Coronary artery (tissue), 2 donors: ENCODE measurements around the gene FXYD2.

Source experiments
- DNase-seq: peaks from one replicate; pipeline ENCODE4 v3.0.0-alpha.2; 2017; ENCODE audit warnings: low spot score
- H3K27ac ChIP-seq, 2 donors: fragments of 200-600 bp; sonication (generic); one replicate each; pipeline ENCODE4 v1.5.1; 2016 to 2019
- H3K4me3 ChIP-seq: fragments of 200-600 bp; sonication (generic); 2 replicates; pipeline ENCODE4 v1.5.1; 2016; ENCODE audit warnings: mild to moderate bottlenecking, moderate library complexity
- TF ChIP-seq, protein P1 (sequence below): fragments of 200-600 bp; sonication (generic); IDR thresholded peaks from one replicate; pipeline ENCODE4 v1.5.1; 2019; ENCODE audit warnings: antibody characterized with exemption

Gene FXYD2

DNA sequence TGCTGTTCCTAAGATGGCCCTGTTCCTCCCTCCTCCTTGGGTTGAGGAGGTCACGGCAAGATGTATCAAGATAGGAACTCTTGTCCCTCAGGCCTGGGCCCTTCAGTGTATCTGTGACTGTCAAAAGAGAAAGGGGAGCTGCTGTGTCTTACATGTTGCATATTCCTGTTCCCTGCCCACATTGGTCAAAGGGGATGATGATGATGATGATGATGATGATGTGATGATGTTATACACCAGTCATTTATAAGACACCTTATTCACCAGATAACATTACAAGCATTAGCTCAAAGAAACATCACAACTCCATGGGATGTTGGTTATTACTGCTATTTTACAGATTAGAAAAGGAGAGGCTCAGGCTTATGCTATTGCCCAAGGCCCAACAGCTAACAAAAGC, 38.2 kb upstream of the FXYD2 start:
- TF ChIP-seq, protein P1, sequence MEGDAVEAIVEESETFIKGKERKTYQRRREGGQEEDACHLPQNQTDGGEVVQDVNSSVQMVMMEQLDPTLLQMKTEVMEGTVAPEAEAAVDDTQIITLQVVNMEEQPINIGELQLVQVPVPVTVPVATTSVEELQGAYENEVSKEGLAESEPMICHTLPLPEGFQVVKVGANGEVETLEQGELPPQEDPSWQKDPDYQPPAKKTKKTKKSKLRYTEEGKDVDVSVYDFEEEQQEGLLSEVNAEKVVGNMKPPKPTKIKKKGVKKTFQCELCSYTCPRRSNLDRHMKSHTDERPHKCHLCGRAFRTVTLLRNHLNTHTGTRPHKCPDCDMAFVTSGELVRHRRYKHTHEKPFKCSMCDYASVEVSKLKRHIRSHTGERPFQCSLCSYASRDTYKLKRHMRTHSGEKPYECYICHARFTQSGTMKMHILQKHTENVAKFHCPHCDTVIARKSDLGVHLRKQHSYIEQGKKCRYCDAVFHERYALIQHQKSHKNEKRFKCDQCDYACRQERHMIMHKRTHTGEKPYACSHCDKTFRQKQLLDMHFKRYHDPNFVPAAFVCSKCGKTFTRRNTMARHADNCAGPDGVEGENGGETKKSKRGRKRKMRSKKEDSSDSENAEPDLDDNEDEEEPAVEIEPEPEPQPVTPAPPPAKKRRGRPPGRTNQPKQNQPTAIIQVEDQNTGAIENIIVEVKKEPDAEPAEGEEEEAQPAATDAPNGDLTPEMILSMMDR = no peak
- Histone ChIP-seq H3K27ac (peak overlapping the region in 1 of 2 donors; percentile 65), H3K4me3 (no peak overlapping the region)
- DNase-seq = no peak

DNA sequence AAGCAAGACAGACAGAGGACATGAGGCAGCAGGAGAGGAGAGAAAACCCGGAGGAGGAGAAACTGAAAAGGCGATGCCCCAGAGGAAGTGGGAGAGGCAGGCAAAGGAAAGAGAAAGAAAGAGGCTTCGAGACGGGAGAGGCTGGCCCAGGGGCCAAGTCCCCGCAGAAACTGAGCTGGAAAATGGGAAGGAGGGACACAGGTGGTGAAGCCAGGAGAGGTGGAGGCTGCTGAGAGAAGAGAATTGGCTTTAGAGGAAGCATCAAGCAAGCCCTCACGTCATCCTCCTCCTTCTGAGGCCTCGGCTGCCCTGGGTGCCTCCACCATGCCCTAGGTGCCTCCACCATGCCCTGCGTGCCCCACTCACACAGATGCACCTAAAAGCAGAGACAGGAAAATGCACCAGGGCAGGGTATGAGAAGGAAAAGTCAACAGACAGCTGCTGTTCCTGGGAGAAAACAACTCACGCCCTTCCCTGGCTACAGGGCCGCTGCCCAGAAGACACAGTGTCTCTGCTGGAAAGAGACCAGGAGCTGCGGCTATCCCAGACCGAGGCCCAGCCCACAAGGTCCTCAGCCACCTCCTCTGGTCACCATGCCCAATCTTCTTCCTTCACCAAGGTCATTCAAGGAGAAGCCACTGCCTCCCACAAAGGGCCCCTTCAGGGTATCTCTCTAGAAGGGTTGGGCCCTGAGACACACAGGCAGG, 37.6 kb upstream of the FXYD2 start:
- Histone ChIP-seq H3K27ac (peak overlapping the region in 1 of 2 donors; percentile 65), H3K4me3 (peak overlapping the region; percentile 30)
- TF ChIP-seq, protein P1 = no peak
- peak; percentile 59 for DNase-seq

DNA sequence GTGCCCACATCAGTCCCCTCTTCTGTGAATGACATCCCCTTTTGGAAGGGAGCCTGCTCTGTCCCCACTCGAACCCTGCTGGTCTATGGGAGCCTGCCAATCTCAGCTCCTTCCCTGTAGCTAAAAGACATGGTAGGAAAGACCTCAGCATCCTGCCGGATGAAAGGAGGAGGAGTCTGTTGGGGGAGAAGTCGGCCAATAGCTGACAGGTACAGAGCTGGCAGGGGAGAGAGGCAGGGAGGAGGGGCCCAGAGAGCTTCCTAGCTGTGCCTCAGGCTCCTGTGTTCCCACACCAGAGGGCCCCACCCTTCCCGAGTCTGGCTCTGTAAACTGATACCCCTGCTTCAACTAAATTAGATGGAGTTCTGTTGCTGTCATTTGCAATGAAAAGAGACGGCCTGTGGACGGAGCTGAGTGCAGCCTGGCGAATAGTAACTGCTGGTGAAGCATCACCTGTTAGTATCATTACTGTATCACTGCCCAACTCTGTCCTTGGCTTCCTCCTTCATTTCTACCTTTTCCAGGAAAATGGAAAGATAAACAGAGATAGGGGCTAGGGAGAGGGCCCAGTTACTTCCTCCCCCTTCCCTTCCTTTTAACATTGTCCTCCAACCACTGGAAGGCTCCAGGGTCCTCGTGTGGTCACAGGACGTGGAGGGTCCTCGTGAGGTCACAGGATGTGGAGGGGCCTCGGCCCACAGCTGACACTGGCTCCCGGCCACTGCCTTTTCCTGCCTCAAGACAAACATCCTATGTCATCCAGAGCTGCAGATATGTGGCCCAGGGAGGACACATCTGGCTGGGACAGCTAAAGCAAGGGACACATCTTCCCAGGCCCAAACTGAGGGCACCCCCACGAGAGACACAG, 36.8 kb upstream of the FXYD2 start:
- H3K27ac ChIP-seq = peak overlapping the region in 1 of 2 donors; percentile 65
- TF ChIP-seq, protein P1 = no peak
- peak; percentile 57 for DNase-seq
- no peak overlapping the region for H3K4me3 ChIP-seq

DNA sequence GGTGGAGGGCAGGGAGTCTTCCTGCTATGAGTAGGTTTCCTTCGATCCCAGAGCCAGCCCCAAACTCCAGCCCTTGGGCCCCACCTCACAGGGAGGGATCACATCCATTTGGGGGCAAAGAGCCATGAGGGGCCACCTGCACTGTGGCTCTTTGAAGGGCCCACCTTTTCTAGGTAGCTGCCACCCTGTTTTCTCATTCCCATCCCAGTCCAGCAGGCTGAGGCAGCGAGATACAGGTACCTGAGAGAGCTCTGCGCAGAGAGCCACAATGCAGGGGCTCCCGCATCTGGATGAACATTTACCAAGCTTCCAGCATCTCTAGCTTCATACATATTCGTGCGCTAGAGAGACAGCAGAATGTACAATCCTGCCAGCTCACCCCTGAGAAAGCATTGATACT, 35.6 kb upstream of the FXYD2 start:
- no peak overlapping the region for H3K27ac ChIP-seq
- DNase-seq = peak; percentile 22
- TF ChIP-seq, protein P1 = no peak
- H3K4me3 ChIP-seq = no peak overlapping the region

DNA sequence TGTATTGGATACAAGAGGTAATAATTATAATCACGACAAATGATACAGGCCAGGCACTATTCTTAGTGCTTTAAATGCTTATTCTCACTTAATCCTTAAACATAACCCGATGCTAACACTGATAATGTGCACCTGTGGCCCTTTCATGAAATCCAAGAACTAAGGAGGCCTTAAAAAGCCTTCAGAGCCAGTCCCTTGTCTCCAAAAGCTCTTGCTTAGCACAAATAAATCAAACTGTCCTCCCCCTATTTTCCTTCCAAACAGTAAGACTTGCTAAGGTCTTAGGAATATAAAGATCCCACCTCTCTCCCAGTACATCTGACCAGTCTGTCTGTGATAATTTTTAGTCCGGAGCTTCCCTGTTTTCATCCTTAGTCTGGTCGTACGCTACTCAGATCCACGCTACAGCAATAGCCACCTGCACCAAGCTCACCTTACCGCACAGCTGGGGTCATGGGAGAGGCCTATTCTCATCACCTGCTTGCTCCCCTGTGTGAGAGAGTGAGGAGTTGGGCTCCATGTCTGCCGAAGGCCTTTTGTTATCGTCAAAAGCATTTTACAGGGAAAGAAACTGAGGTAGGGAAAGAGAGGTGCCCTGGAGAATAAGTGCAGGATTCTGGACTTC, 35.1 kb upstream of the FXYD2 start:
- TF ChIP-seq, protein P1 = no peak

DNA sequence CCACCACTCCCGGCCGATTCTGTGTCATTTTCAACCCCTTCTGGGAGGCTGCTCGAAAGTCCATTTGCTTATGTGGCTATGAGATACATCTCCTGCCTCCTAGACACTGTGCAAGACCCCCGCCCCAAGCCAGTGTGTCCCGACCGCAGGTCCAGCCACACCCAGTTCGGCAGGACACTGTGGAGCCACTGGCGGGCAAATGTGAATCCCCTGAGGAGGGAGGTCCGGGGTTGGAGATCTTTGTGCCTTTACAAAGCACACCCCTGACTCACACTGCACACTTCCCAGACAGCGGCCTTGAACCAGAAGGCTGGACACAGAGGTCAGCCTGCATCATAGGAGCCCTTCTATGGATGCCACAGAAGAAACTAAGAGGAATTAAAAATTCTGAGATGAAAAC, 34.5 kb upstream of the FXYD2 start:
- H3K27ac ChIP-seq = no peak overlapping the region

More for the DNA sequence above, 35.1 kb upstream of the FXYD2 start:
- peak; percentile 53 for DNase-seq
- Histone ChIP-seq H3K27ac (no peak overlapping the region), H3K4me3 (no peak overlapping the region)

More for the DNA sequence above, 34.5 kb upstream of the FXYD2 start:
- peak; percentile 29 for DNase-seq
- H3K4me3 ChIP-seq = no peak overlapping the region
- TF ChIP-seq, protein P1 = no peak
